IPS DF 4.7 (cell line): ENCODE data around the gene SPTB.

Experiments
- DNase-seq: peaks from one replicate; pipeline ENCODE4 v3.0.0-alpha.2; 2013; ENCODE audit warnings: low spot score; ENCODE audit errors: extremely low read depth

The SPTB gene

GRCh38 chr14:64885559-64885958 is 5.9 kb upstream of the SPTB start:
- DNase-seq, result no peak

GRCh38 chr14:64880221-64881121 is 764 bp upstream of the SPTB start:
- no peak for DNase-seq

GRCh38 chr14:64878837-64879634 is 671 bp downstream of the SPTB start:
- no peak for DNase-seq

- DNase-seq, result no peak
Measured at GRCh38 chr14:64877846-64878245, 1.9 kb downstream of the SPTB start.

- no peak for DNase-seq
Measured at GRCh38 chr14:64875350-64875749, 4.4 kb downstream of the SPTB start.

- no peak for DNase-seq
Measured at GRCh38 chr14:64873506-64874219, 6.0 kb downstream of the SPTB start.

GRCh38 chr14:64871344-64871743 is 8.4 kb downstream of the SPTB start:
- DNase-seq, result no peak

GRCh38 chr14:64870160-64870559 is 9.5 kb downstream of the SPTB start:
- no peak for DNase-seq

GRCh38 chr14:64868841-64869240 is 10.9 kb downstream of the SPTB start:
- DNase-seq, result no peak

- no peak for DNase-seq
Measured at GRCh38 chr14:64868379-64868778, 11.3 kb downstream of the SPTB start.

GRCh38 chr14:64867182-64867581 is 12.5 kb downstream of the SPTB start:
- DNase-seq, result no peak

GRCh38 chr14:64865992-64866391 is 13.7 kb downstream of the SPTB start:
- DNase-seq, result no peak

GRCh38 chr14:64865109-64865508 is 14.6 kb downstream of the SPTB start:
- DNase-seq, result no peak

GRCh38 chr14:64864258-64864657 is 15.4 kb downstream of the SPTB start:
- DNase-seq, result no peak

GRCh38 chr14:64861916-64862315 is 17.8 kb downstream of the SPTB start:
- no peak for DNase-seq

GRCh38 chr14:64860039-64860438 is 19.7 kb downstream of the SPTB start:
- DNase-seq, result no peak

GRCh38 chr14:64857979-64858744 is 21.5 kb downstream of the SPTB start:
- no peak for DNase-seq

- no peak for DNase-seq
Measured at GRCh38 chr14:64856529-64857445, 22.9 kb downstream of the SPTB start.

GRCh38 chr14:64855721-64856528 is 23.8 kb downstream of the SPTB start:
- DNase-seq, result no peak
